ENCODE measurements around the gene JMY.

The JMY gene

DNA sequence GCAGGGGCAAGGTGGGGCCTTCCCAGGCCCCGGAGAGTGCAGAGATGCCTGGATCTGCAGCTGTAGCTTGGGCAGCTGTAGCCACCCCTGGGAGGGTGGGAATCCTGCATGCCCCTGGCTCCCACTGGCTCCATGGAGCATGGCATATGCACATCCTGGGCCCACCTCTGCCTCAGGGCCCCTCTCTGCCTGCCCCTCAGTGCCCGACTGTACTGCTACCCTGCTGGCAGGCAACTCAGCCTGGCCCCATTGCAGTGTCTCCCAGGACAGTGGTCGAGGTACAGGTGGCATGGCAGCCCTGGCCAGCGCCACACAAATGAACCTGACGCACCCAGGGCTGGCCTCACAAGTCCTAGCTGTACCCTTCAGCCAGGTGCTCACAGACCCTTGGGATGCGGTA is 23.9 kb downstream of the JMY start:
- TF ChIP-seq, protein P1, sequence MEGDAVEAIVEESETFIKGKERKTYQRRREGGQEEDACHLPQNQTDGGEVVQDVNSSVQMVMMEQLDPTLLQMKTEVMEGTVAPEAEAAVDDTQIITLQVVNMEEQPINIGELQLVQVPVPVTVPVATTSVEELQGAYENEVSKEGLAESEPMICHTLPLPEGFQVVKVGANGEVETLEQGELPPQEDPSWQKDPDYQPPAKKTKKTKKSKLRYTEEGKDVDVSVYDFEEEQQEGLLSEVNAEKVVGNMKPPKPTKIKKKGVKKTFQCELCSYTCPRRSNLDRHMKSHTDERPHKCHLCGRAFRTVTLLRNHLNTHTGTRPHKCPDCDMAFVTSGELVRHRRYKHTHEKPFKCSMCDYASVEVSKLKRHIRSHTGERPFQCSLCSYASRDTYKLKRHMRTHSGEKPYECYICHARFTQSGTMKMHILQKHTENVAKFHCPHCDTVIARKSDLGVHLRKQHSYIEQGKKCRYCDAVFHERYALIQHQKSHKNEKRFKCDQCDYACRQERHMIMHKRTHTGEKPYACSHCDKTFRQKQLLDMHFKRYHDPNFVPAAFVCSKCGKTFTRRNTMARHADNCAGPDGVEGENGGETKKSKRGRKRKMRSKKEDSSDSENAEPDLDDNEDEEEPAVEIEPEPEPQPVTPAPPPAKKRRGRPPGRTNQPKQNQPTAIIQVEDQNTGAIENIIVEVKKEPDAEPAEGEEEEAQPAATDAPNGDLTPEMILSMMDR (IDR thresholded peaks at IDR 0.05; ENCODE audit: low read depth, low read length, missing control alignments), result no peak
- no peak overlapping the region for H3K4me3 ChIP-seq (replicated peaks; ENCODE audit: low read depth, low read length)
- DNase-seq (ENCODE audit: extremely low read depth, low read depth), result no peak

DNA sequence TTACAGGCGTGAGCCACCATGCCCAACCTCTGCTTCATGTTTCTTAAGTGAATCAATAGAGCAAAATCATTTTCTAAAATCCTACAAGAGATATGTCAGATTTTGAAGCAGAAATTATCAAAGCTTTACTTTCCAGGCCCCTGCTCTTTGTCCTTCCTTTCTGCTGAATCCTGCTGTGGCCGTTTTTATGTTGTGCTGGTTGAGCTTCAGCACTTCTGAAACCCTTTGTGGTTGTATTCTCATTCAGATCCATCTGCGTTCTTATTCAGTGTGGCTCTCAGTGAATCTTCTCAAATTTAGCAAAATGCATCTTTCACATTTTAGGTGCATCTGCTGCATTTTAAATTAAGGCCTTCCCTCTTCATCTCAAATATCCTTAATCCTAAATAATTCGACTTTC is 26.0 kb downstream of the JMY start:
- H3K4me3 ChIP-seq (replicated peaks; ENCODE audit: low read depth, low read length), result no peak overlapping the region
- DNase-seq (ENCODE audit: extremely low read depth, low read depth), result no peak
- TF ChIP-seq, protein P1 (IDR thresholded peaks at IDR 0.05; ENCODE audit: low read depth, low read length, missing control alignments), result no peak

DNA sequence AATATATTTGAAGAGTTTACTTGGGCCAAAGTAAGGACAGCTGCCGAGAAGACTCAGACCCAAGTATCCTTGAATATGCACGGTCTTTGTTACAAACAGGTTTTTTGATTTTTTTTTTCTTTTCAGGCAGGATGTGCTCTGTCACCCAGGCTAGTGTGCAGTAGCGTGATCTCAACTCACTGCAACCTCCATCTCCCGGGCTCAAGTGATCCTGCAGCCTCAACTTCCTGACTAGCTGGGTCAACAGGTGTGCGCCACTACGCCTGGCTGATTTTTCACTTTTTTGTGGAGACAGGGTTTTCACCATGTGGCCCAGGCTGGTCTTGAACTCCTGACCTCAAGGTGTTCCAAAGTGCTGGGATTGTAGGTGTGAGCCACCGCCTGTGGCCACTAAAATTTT is 27.4 kb downstream of the JMY start:
- no peak overlapping the region for H3K4me3 ChIP-seq (replicated peaks; ENCODE audit: low read depth, low read length)
- no peak for DNase-seq (ENCODE audit: extremely low read depth, low read depth)
- TF ChIP-seq, protein P1 (IDR thresholded peaks at IDR 0.05; ENCODE audit: low read depth, low read length, missing control alignments), result no peak

DNA sequence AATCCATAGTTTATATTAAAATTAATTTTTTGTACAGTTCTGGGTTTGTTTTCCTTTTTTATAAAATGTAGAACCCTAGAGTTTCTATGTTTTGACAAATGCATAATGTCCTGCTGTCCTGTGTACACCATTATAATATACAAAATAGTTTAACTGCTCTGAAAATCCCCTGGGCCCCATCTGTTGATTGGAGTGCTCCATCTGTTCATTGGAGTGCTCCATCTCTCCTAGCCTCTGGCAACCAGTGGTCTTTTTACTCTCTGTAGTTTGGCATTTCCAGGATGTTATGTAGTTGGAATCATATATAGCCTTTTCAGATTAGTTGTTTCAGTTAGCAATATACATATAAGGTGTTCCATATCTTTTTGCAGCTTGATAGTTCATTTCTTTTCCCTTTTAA is 31.2 kb downstream of the JMY start:
- TF ChIP-seq, protein P1 (IDR thresholded peaks at IDR 0.05; ENCODE audit: low read depth, low read length, missing control alignments), result no peak
- H3K4me3 ChIP-seq (replicated peaks; ENCODE audit: low read depth, low read length), result no peak overlapping the region
- no peak for DNase-seq (ENCODE audit: extremely low read depth, low read depth)

DNA sequence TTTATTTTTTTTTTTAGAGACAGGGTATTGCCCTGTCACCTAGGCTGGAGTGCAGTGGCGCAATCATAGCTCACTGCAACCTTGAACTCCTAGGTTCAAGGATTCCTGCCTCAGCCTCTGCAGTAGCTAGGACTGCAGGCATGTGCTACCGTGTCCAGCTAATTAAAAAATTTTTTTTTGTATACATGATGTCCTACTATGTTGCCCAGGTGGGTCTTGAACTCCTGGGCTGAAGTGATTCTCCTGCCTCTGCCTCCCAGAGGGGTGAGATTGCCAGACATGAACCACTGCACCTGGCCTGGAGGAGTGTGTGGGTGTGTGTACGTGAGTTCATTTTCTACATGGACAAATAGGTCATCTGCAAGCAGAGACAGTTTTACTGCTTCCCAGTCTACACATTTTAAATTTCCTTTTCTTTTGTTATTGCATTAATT is 33.8 kb downstream of the JMY start:
- no peak overlapping the region for H3K4me3 ChIP-seq (replicated peaks; ENCODE audit: low read depth, low read length)
- TF ChIP-seq, protein P1 (IDR thresholded peaks at IDR 0.05; ENCODE audit: low read depth, low read length, missing control alignments), result no peak
- DNase-seq (ENCODE audit: extremely low read depth, low read depth), result no peak

DNA sequence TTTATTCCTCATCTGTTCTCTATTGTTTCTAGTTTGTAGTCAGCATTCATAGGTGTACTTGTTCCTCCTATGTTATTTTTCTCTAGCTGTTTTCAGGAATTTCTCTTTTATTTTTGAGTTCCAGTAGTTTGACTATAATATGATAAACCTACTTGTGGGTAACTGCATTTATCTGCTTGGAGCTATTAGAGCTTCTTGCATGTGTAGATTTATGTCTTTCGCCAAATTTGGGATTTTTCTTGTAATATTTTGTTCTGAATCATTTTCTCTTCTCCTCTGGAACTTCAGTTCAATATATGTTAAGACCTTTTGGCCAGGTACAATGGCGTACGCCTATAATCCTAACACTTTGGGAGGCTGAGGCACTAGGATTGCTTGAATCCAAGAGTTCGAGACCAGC is 37.4 kb downstream of the JMY start:
- TF ChIP-seq, protein P1 (IDR thresholded peaks at IDR 0.05; ENCODE audit: low read depth, low read length, missing control alignments), result no peak
- H3K4me3 ChIP-seq (replicated peaks; ENCODE audit: low read depth, low read length), result no peak overlapping the region
- DNase-seq (ENCODE audit: extremely low read depth, low read depth), result no peak

DNA sequence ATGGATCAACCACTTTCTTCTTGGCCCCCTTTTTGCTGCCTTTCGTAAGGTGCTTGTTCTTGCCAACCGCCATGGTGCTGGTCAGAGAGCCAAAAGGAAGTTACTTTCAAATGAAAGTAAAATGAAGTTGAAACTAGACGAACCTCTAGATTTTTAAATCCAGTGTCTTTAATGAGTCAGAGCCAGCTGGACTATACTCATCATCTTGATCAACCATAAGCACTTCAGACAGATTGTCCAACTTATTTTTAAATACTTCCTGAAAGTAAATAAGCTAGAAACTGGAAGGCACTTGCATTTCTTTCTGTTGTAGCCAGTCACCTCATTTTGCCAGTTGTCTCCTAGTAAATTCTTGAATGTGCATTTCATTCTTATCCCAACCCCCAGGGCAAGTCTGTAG is 48.9 kb downstream of the JMY start:
- H3K4me3 ChIP-seq (replicated peaks; ENCODE audit: low read depth, low read length), result no peak overlapping the region
- no peak for DNase-seq (ENCODE audit: extremely low read depth, low read depth)
- TF ChIP-seq, protein P1 (IDR thresholded peaks at IDR 0.05; ENCODE audit: low read depth, low read length, missing control alignments), result no peak

Measured in HFF-Myc (cell line).